ENCODE data around the gene UPK1A. TPM values are rescaled to one million over a fixed set of nuclear protein-coding genes. Genes with fewer than 3 reads are reported as not detected.

Gene UPK1A
- total and polyA plus RNA-seq, 9 of the 15 experiments (the other 6 are each of a cell fraction or from before 2014, with no cell fraction given) = 0.06 to 0.13 TPM; not detected in 7

GRCh38 chr19:35619290-35619923, 46.9 kb upstream of the UPK1A start:
- FAIRE-seq (no peak), ATAC-seq (no peak), DNase-seq (ENCODE audit: extremely low read depth in 1 of 4, low spot score in 3 of 4) (no peak)
- Histone ChIP-seq H3K9me1 (ENCODE audit: control insufficient read depth, insufficient read depth, low read length) (no peaks in the 10 kb centered on the region), H3K4me1 (replicated peaks in 1 of 2; ENCODE audit: control insufficient read depth in 2 of 2, insufficient read depth in 2 of 2, low read length in 2 of 2) (peaks cover 0 to 30% of the 10 kb centered on the region in 2 experiments; a peak in 2 of 5 replicates), H2AFZ (ENCODE audit: low read depth, low read length) (no peak overlapping the region), H4K20me1 (replicated peaks; ENCODE audit: control insufficient read depth, insufficient read depth, low read length) (no peaks in the 10 kb centered on the region), H3K79me2 (ENCODE audit: control insufficient read depth, insufficient read depth, low read length) (no peaks in the 10 kb centered on the region), H3K4me3 (no peak overlapping the region), H3K36me3 (ENCODE audit: control insufficient read depth, insufficient read depth, low read length) (peaks cover 49% of the 10 kb centered on the region; the same call in 2 of the 3 replicates), H3K27ac (ENCODE audit: extremely low read depth, low read depth, low read length) (no peak overlapping the region), H3K9me3 (replicated peaks; ENCODE audit: control insufficient read depth, insufficient read depth, low read depth, low read length) (no peaks in the 10 kb centered on the region), H3K27me3 (ENCODE audit: control insufficient read depth in 2 of 2, insufficient read depth in 2 of 2, low read length in 2 of 2) (no peaks in the 10 kb centered on the region), H3K4me2 (ENCODE audit: insufficient read depth, low read length) (no peak overlapping the region), H3K9ac (ENCODE audit: insufficient read depth in 1 of 2, low read depth in 2 of 2, low read length in 2 of 2) (peak overlapping the region in 1 of 2 experiments; percentile 82; a peak in 2 of 4 replicates)
- no TSS peak for BruUV-seq (replicated peaks)
- 92% methylated on average over 9 of the region's 12 CpGs for WGBS (ENCODE audit: insufficient coverage, low coverage, missing lambda C conversion rate)
- in situ Hi-C loops (cut with MboI) = no loop called here
- ChIA-PET CTCF (ENCODE audit: low intra/inter-chr PET ratio) (no interaction called here), POLR2A (interaction anchor here (0.7 to 1.2 kb wide), 2 partner anchors 18 to 240 kb away, joined by 3 to 5 read pairs; no protein-coding TSS in a partner anchor)
- intact Hi-C loops (cut with micrococcal nuclease) = no loop called here
- TF ChIP-seq ZBTB7A (IDR thresholded peaks at IDR 0.05; ENCODE audit: borderline replicate concordance, control insufficient read depth, low read depth, low read length) = no peak
- TF ChIP-seq ELK1 (CRISPR knock-in tag; IDR thresholded peaks at IDR 0.05) = no peak
- TF ChIP-seq PCBP1 (IDR thresholded peaks at IDR 0.05; ENCODE audit: low read depth, low read length, poor library complexity, severe bottlenecking) = no peak
- no peak for TF ChIP-seq FUS (optimal IDR thresholded peaks at IDR 0.05; ENCODE audit: low read depth, low read length)
- no peak for TF ChIP-seq ZNF12 (CRISPR knock-in tag; IDR thresholded peaks at IDR 0.05)
- TF ChIP-seq HDAC1 (IDR thresholded peaks at IDR 0.05) = no peak
- no peak for TF ChIP-seq CHAMP1 (IDR thresholded peaks at IDR 0.05)
- TF ChIP-seq RREB1 (CRISPR knock-in tag; IDR thresholded peaks at IDR 0.05) = no peak

Measured in K562 (cell line).